Cardiac fibroblast (primary cell): ENCODE results near the gene ABCC11.

Source experiments
- DNase-seq, 2 donors: peaks; one replicate each; pipeline versions ENCODE4 v3.0.0 to v3.0.0-alpha.2; 2010; ENCODE audit warnings: low read depth in 2 of 2
- H3K4me3 ChIP-seq, 2 donors: replicated peaks in 1 of 2; 1 replicate in 1 of 2; 2 replicates in 1 of 2; pipeline ENCODE4 v1.5.1; 2011; ENCODE audit warnings: low read depth in 2 of 2, low read length in 2 of 2, mild to moderate bottlenecking in 2 of 2, moderate library complexity in 1 of 2
- CTCF ChIP-seq: IDR thresholded peaks from one replicate; pipeline ENCODE4 v1.5.1; 2011; ENCODE audit warnings: low read depth, mild to moderate bottlenecking, low read length, inconsistent platforms

The ABCC11 gene

DNA sequence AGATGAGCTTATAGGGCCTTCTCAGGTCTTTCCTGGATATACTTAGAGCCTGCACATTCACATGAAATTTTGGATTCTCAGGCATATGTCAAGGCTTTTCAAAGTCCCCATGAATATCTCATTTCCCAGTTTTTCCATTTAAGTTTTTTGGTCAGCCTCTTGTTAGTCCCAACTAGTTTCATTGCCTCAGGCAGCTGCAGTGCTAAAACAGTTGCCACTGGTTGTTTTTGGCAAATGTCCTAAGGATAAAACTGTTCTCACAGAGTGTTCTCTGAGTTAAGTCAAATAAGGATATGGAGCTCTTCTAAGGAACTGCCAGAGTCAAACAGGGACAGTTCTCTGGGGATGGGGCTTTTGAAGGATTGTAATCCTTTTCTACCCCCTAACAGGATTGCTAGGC lies 39.9 kb upstream of the ABCC11 start:
- DNase-seq: no peak
- no peak overlapping the region for H3K4me3 ChIP-seq
- no peak for TF ChIP-seq CTCF

DNA sequence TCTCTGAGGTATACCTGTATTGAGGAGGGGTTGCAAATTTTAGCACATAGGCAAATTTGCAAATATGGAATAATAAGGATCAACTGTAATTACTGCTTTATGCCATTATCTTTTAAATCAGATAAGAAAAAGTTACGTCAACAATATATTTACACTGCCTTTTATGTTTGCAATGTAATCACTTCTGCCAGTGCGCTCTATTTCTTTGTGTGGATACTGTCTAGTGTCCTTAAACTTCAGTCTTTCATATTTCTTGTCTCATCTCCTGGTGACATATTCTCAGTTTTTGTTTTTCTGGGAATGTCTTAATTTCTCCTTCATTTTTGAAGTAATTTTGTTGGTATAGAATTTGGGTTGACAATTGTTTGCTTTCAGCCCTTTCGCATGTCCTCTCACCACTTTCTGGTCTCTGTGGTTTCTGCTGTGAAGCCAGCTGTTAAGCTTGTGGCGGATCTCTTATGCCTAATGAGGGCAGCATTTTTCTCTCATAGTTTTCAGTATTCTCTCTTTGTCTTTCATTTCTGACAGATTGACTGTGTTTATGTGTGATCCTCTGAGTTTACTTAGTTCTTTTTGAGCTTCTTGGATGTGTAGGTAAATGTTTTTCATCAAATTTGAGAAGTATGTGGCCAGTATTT lies 37.6 kb upstream of the ABCC11 start:
- H3K4me3 ChIP-seq: no peak overlapping the region
- DNase-seq: no peak
- TF ChIP-seq CTCF: no peak

DNA sequence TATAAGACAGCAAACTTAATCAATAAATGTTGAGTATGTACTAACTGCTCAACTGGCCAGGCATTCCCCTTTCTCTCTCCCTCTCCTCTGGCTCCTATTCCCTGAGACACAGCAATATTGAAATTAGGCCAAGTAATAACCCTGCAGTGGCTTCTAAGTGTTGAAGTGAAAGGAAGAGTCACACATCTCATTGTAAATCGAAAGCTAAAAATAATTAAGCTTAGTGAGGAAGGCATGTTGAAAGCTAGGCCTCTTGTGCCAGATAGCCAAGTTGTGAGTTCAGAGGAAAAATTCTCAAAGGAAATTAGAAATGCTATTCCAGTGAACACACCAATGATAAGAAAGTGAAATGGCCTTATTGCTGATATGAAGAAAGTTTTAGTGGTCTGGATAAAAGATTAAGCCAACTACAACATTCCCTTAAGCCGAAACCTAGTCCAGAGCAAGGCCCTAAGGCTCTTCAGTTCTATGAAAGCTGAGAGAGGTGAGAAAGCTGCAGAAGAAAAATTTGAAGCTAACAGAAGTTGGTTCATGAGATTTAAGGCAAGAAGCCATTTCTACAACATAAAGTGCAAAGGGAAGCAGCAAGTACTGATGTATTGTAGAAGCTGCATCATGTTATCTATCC lies 35.4 kb upstream of the ABCC11 start:
- no peak for TF ChIP-seq CTCF
- DNase-seq: peak in 1 of 2 donors; percentile 76

GRCh38 chr16:48280546-48280945 lies 33.2 kb upstream of the ABCC11 start:
- no peak for TF ChIP-seq CTCF
- H3K4me3 ChIP-seq: no peak overlapping the region
- DNase-seq: no peak

More for the DNA sequence above, 35.4 kb upstream of the ABCC11 start:
- no peak overlapping the region for H3K4me3 ChIP-seq

DNA sequence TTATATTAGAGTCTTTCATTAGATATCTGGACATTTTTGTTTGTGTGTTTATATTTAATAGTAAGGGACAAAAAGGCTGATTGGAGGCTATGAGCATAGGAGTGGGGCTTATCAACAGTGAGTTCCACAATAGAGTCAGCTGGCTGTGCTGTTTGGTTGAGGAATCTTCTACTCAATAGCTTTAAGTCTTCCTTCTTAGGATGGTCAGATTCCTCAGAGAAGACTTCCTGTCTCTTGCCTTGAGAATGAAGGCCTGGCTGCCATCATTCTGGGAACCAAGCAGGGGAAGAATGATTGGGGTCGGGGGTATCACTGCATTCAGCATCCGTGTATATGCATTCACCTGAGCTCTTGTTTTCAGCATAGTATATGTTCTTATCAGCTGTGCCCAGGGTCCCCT lies 31.9 kb upstream of the ABCC11 start:
- no peak overlapping the region for H3K4me3 ChIP-seq
- DNase-seq: no peak
- no peak for TF ChIP-seq CTCF

DNA sequence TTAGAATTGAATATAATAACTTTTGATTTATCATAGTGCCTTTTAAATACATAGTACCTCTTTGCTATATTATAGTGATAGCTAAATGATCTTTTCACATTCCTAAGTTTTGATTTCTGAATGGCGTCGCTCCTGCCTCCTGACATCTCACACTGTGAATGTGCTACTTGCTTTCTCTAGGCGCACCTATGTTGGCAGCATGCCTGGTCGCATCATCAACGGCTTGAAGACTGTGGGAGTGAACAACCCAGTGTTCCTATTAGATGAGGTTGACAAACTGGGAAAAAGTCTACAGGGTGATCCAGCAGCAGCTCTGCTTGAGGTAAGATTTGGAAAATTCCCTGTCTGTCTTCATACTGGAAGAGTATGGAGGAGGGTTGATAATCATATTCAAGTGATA lies 29.8 kb upstream of the ABCC11 start:
- DNase-seq: no peak
- no peak overlapping the region for H3K4me3 ChIP-seq
- no peak for TF ChIP-seq CTCF
